GM18858 (cell line): Measurements from ENCODE around the gene LRRC14B.

Source experiments
- ATAC-seq: cut with Tn5 transposase; IDR thresholded peaks from one replicate; pipeline ENCODE4 v1.9.1; 2021; ENCODE audit not compliant: unreplicated experiment

The LRRC14B gene

GRCh38 chr5:191036-191948, at the start of gene LRRC14B:
LRRC14B (plus strand) TSS chr5:191495; CDS start chr5:191539, 44 bp downstream.
- ATAC-seq, result no peak

- ATAC-seq, result no peak
Observed at GRCh38 chr5:141761-142160, 49.5 kb upstream of the LRRC14B start.

- no peak for ATAC-seq
Observed at GRCh38 chr5:142246-142810, 49.0 kb upstream of the LRRC14B start.

GRCh38 chr5:143041-143440, 48.3 kb upstream of the LRRC14B start:
- no peak for ATAC-seq

GRCh38 chr5:144941-145340, 46.4 kb upstream of the LRRC14B start:
- ATAC-seq, result no peak

- ATAC-seq, result no peak
Observed at GRCh38 chr5:145585-146323, 45.5 kb upstream of the LRRC14B start.

GRCh38 chr5:147751-148150, 43.5 kb upstream of the LRRC14B start:
- no peak for ATAC-seq

GRCh38 chr5:149745-150485, 41.4 kb upstream of the LRRC14B start:
- no peak for ATAC-seq

- ATAC-seq, result no peak
Observed at GRCh38 chr5:150746-151145, 40.5 kb upstream of the LRRC14B start.

GRCh38 chr5:152077-152476, 39.2 kb upstream of the LRRC14B start:
- no peak for ATAC-seq

- no peak for ATAC-seq
Observed at GRCh38 chr5:153256-153655, 38.0 kb upstream of the LRRC14B start.

GRCh38 chr5:154236-154635, 37.1 kb upstream of the LRRC14B start:
- ATAC-seq, result no peak

GRCh38 chr5:154826-155225, 36.5 kb upstream of the LRRC14B start:
- ATAC-seq, result no peak

- ATAC-seq, result no peak
Observed at GRCh38 chr5:155651-156410, 35.5 kb upstream of the LRRC14B start.

- ATAC-seq, result no peak
Observed at GRCh38 chr5:156411-157072, 34.8 kb upstream of the LRRC14B start.

GRCh38 chr5:157126-157715, 34.1 kb upstream of the LRRC14B start:
- ATAC-seq, result no peak

- no peak for ATAC-seq
Observed at GRCh38 chr5:157801-158200, 33.5 kb upstream of the LRRC14B start.

- no peak for ATAC-seq
Observed at GRCh38 chr5:158807-159447, 32.4 kb upstream of the LRRC14B start.
